H9 (cell line): ENCODE data around the gene EOLA2. TPM values are rescaled to one million over a fixed set of nuclear protein-coding genes. Genes with fewer than 3 reads are reported as not detected.

Experiments
- DNase-seq: peaks from one replicate; pipeline ENCODE4 v3.0.0-alpha.2; 2017
- H2AFZ ChIP-seq: one replicate; pipeline ENCODE4 v1.6.1; 2013; ENCODE audit warnings: mild to moderate bottlenecking, low read length, control low read depth, moderate library complexity
- H2AK5ac ChIP-seq: 2 replicates; pipeline ENCODE4 v1.6.1; 2013; ENCODE audit warnings: low read length, control low read depth, mixed read lengths; ENCODE audit not compliant: insufficient read length
- H2BK120ac ChIP-seq: one replicate; pipeline ENCODE4 v1.6.1; 2013; ENCODE audit warnings: low read depth, mild to moderate bottlenecking, low read length, control low read depth, inconsistent platforms; ENCODE audit not compliant: poor library complexity, severe bottlenecking
- H2BK12ac ChIP-seq: 2 replicates; pipeline ENCODE4 v1.6.1; 2013; ENCODE audit warnings: low read length, control low read depth, mixed read lengths, low read depth; ENCODE audit not compliant: insufficient read length
- H2BK15ac ChIP-seq: 2 replicates; pipeline ENCODE4 v1.6.1; 2013; ENCODE audit warnings: low read depth, low read length, control low read depth
- H2BK20ac ChIP-seq: one replicate; pipeline ENCODE4 v1.6.1; 2013; ENCODE audit warnings: low read depth, mild to moderate bottlenecking, low read length, control low read depth, inconsistent platforms; ENCODE audit not compliant: poor library complexity, severe bottlenecking
- H2BK5ac ChIP-seq: 2 replicates; pipeline ENCODE4 v1.6.1; 2013; ENCODE audit warnings: low read length, control low read depth, mixed read lengths; ENCODE audit not compliant: insufficient read length
- H3K14ac ChIP-seq: 2 replicates; pipeline ENCODE4 v1.6.1; 2013; ENCODE audit warnings: low read length, control low read depth; ENCODE audit not compliant: insufficient read depth
- H3K18ac ChIP-seq: 2 replicates; pipeline ENCODE4 v1.6.1; 2013; ENCODE audit warnings: low read depth, mild to moderate bottlenecking, mixed read lengths, low read length, control low read depth; ENCODE audit not compliant: insufficient read length
- H3K23ac ChIP-seq: 2 replicates; pipeline ENCODE4 v1.6.1; 2013; ENCODE audit warnings: low read length, control low read depth, mixed read lengths, low read depth; ENCODE audit not compliant: insufficient read length
- H3K23me2 ChIP-seq: 2 replicates; pipeline ENCODE4 v1.6.1; 2013; ENCODE audit warnings: low read depth, mild to moderate bottlenecking, mixed read lengths, low read length, control low read depth; ENCODE audit not compliant: insufficient read length, poor library complexity, severe bottlenecking
- H3K27ac ChIP-seq: 2 replicates; pipeline ENCODE4 v1.5.1; 2013; ENCODE audit warnings: low read length, control low read depth, mixed read lengths, low read depth; ENCODE audit not compliant: insufficient read length
- H3K27me3 ChIP-seq: 2 replicates; pipeline ENCODE4 v1.6.1; 2013; ENCODE audit warnings: low read length, control low read depth, inconsistent platforms; ENCODE audit not compliant: insufficient read depth
- H3K4ac ChIP-seq: 2 replicates; pipeline ENCODE4 v1.6.1; 2013; ENCODE audit warnings: low read depth, mild to moderate bottlenecking, control low read depth, inconsistent platforms, low read length, moderate library complexity
- H3K4me1 ChIP-seq: 2 replicates; pipeline ENCODE4 v1.6.1; 2013; ENCODE audit warnings: low read length, control low read depth, inconsistent platforms; ENCODE audit not compliant: insufficient read depth
- H3K4me2 ChIP-seq: 2 replicates; pipeline ENCODE4 v1.6.1; 2013; ENCODE audit warnings: low read length, control low read depth, mixed read lengths; ENCODE audit not compliant: insufficient read length, insufficient read depth
- H3K56ac ChIP-seq: 2 replicates; pipeline ENCODE4 v1.6.1; 2013; ENCODE audit warnings: low read depth, mild to moderate bottlenecking, mixed read lengths, low read length, control low read depth; ENCODE audit not compliant: insufficient read length
- H3K79me1 ChIP-seq: 2 replicates; pipeline ENCODE4 v1.6.1; 2013; ENCODE audit warnings: low read depth, mild to moderate bottlenecking, moderate library complexity, low read length, control low read depth, inconsistent platforms; ENCODE audit not compliant: insufficient read depth, poor library complexity, severe bottlenecking
- H3K79me2 ChIP-seq: 2 replicates; pipeline ENCODE4 v1.6.1; 2013; ENCODE audit warnings: low read length, control low read depth, inconsistent platforms; ENCODE audit not compliant: insufficient read depth
- H3K9ac ChIP-seq: 2 replicates; pipeline ENCODE4 v1.6.1; 2013; ENCODE audit warnings: low read length, control low read depth, mixed read lengths; ENCODE audit not compliant: insufficient read length; ENCODE audit errors: extremely low read depth
- H3K9me3 ChIP-seq: one replicate; pipeline ENCODE4 v1.6.1; 2013; ENCODE audit warnings: low read depth, low read length, inconsistent platforms; ENCODE audit not compliant: control insufficient read depth
- H3T11ph ChIP-seq: one replicate; pipeline ENCODE4 v1.6.1; 2013; ENCODE audit warnings: mild to moderate bottlenecking, low read length, control low read depth, inconsistent platforms
- H4K20me1 ChIP-seq: one replicate; pipeline ENCODE4 v1.6.1; 2013; ENCODE audit not compliant: control insufficient read depth, insufficient read length, insufficient read depth
- H4K5ac ChIP-seq: 2 replicates; pipeline ENCODE4 v1.6.1; 2013; ENCODE audit warnings: low read depth, mild to moderate bottlenecking, mixed read lengths, low read length, control low read depth; ENCODE audit not compliant: insufficient read length
- H4K8ac ChIP-seq: replicated peaks from 2 replicates; pipeline ENCODE4 v1.6.1; 2013; ENCODE audit warnings: low read length, control low read depth, mixed read lengths, low read depth; ENCODE audit not compliant: insufficient read length
- H4K91ac ChIP-seq: 2 replicates; pipeline ENCODE4 v1.6.1; 2013; ENCODE audit warnings: low read depth, mild to moderate bottlenecking, moderate library complexity, mixed read lengths, low read length, control low read depth; ENCODE audit not compliant: insufficient read length
- H3K27ac Mint-ChIP-seq, 3 experiments: 2 replicates in 2 of 3; 3 replicates in 1 of 3; pipeline ENCODE4 v1.8.0; 2020 to 2021; ENCODE audit warnings: mixed read lengths in 3 of 3, mild to moderate bottlenecking in 1 of 3, moderate library complexity in 1 of 3
- H3K27me3 Mint-ChIP-seq: 2 replicates; pipeline ENCODE4 v1.8.0; 2021; ENCODE audit warnings: low read depth, mild to moderate bottlenecking, moderate library complexity, mixed read lengths
- H3K36me3 Mint-ChIP-seq, 3 experiments: 2 replicates in 2 of 3; 3 replicates in 1 of 3; pipeline ENCODE4 v1.8.0; 2020 to 2021; ENCODE audit warnings: low read depth in 3 of 3, mixed read lengths in 3 of 3; ENCODE audit not compliant: insufficient read depth in 1 of 3
- H3K4me1 Mint-ChIP-seq, 2 experiments: 2 replicates each; pipeline ENCODE4 v1.8.0; 2020; ENCODE audit warnings: mixed read lengths in 2 of 2
- H3K4me3 Mint-ChIP-seq, 2 experiments: 2 replicates in 1 of 2; 3 replicates in 1 of 2; pipeline ENCODE4 v1.8.0; 2020 to 2021; ENCODE audit warnings: mild to moderate bottlenecking in 2 of 2, mixed read lengths in 2 of 2, moderate library complexity in 1 of 2
- H3K9me3 Mint-ChIP-seq, 2 experiments: 2 replicates in 1 of 2; 3 replicates in 1 of 2; pipeline ENCODE4 v1.8.0; 2020; ENCODE audit warnings: mild to moderate bottlenecking in 2 of 2, mixed read lengths in 2 of 2, moderate library complexity in 1 of 2
- WGBS: extraction: QIAGEN DNeasy Blood & Tissue Kit; methylation state at CpG from one replicate; pipeline ENCODE4 v1.1.7; 2013; ENCODE audit warnings: missing lambda C conversion rate, low lambda C conversion rate, mixed read lengths; ENCODE audit not compliant: insufficient read length; ENCODE audit errors: extremely low coverage; 5-methylcytosine and 5-hydroxymethylcytosine counted together
- total RNA-seq: library from RNA; stranded (reverse); gene quantifications from 2 replicates; pipeline ENCODE4 v1.2.1, GENCODE V29; 2021
- TF ChIP-seq, protein P1 (sequence below): fragments of 200-600 bp; sonication (generic); conservative IDR thresholded peaks from 3 replicates; pipeline ENCODE4 v1.8.0; 2021; ENCODE audit warnings: antibody characterized with exemption, mild to moderate bottlenecking

Gene EOLA2
- total RNA-seq, 1 experiment from 2014 or later, result 38.9 TPM

DNA sequence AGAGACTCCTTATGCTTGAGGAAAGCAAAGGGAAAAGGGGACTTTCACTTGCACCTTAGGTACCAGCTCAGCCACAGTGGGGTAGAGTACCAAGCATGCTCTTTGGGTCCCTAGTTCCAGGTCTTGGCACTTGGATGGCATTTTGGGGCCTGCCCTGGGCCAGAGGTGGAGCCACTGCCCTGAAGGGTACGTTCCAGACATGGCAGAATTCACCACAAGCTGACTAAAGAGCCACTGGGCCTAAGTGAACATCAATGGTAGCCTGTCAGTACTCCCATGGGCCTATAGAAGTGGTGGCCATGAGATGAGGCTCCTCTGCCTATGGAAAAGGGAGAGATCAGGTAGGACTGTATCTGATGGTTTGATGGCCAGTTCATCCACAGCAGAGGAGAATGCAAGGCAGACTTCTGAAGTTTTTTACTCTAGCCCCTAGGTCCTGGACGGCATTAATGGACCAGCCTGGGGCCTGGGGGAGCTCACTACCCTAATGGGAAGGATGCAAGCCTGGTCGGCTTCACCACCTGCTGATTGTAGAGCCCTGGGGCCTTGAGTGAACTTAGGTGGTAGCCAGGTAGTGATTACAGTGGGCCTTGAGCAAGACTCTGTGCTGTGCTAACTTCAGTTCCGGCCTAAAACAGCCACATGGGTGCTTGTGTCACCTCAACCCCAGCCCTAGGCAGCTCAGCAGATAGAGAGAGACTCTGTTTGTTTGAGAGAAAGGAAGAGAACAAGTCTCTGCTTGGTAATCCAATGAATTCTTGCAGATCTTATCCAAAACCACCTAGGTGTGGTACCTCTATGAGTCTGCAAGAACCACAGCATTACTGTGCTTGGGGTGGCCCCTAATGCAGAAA is 28.7 kb downstream of the EOLA2 start:
- Histone ChIP-seq H3K4me1 (no peaks in the 10 kb centered on the region; the same call in 1 of the 2 replicates), H3T11ph (no peak overlapping the region), H2AK5ac (no peak overlapping the region), H4K8ac (no peak overlapping the region), H3K4ac (no peak overlapping the region), H3K27ac (no peak overlapping the region), H3K23ac (no peak overlapping the region), H4K20me1 (no peaks in the 10 kb centered on the region), H2BK120ac (no peak overlapping the region), H3K9me3 (peaks cover 27% of the 10 kb centered on the region), H2BK20ac (no peak overlapping the region), H3K18ac (no peak overlapping the region), H3K9ac (no peak overlapping the region), H3K23me2 (no peaks in the 10 kb centered on the region), H3K56ac (no peak overlapping the region), H4K91ac (no peak overlapping the region), H3K79me1 (no peaks in the 10 kb centered on the region), H3K79me2 (no peaks in the 10 kb centered on the region), H3K27me3 (no peaks in the 10 kb centered on the region), H2AFZ (no peak overlapping the region), H4K5ac (no peak overlapping the region), H3K14ac (no peak overlapping the region), H2BK5ac (no peak overlapping the region), H3K4me2 (no peak overlapping the region), H2BK12ac (no peak overlapping the region), H2BK15ac (no peak overlapping the region)
- Mint-ChIP-seq H3K27me3 (peaks cover 1% of the 10 kb centered on the region; the same call in 1 of the 2 replicates), H3K4me1 (peaks cover 0 to under 1% of the 10 kb centered on the region in 2 experiments; a peak in 2 of 4 replicates), H3K9me3 (peaks cover 41 to 57% of the 10 kb centered on the region in 2 experiments), H3K36me3 (peaks cover 0 to 4% (median 3%) of the 10 kb centered on the region in 3 experiments; a peak in 3 of 7 replicates), H3K27ac (no peak overlapping the region), H3K4me3 (no peak overlapping the region)
- TF ChIP-seq, protein P1, sequence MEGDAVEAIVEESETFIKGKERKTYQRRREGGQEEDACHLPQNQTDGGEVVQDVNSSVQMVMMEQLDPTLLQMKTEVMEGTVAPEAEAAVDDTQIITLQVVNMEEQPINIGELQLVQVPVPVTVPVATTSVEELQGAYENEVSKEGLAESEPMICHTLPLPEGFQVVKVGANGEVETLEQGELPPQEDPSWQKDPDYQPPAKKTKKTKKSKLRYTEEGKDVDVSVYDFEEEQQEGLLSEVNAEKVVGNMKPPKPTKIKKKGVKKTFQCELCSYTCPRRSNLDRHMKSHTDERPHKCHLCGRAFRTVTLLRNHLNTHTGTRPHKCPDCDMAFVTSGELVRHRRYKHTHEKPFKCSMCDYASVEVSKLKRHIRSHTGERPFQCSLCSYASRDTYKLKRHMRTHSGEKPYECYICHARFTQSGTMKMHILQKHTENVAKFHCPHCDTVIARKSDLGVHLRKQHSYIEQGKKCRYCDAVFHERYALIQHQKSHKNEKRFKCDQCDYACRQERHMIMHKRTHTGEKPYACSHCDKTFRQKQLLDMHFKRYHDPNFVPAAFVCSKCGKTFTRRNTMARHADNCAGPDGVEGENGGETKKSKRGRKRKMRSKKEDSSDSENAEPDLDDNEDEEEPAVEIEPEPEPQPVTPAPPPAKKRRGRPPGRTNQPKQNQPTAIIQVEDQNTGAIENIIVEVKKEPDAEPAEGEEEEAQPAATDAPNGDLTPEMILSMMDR, result no peak
- no CpG with 5 or more reads among the region's 4 CpGs for WGBS
- no peak for DNase-seq
